GM12878 (cell line): ENCODE data around the gene SALL3. TPM values are rescaled to one million over a fixed set of nuclear protein-coding genes. Genes with fewer than 3 reads are reported as not detected.

Experiments
- ATAC-seq: fragments of 200-7000 bp; cut with Tn5 transposase; 3 replicates; pipeline ENCODE4 v1.9.1; 2020; ENCODE audit warnings: mild to moderate bottlenecking, moderate library complexity
- BruUV-seq: library from RNA; stranded (reverse); fragments of 400-500 nt; replicated peaks from 2 replicates; lab custom pipeline; 2021; lab: Mats Ljungman, UMichigan
- CTCF ChIA-PET: fragments of 300-600 bp; sonication (Branson Sonifier 250); formaldehyde crosslinking; extraction: SDS; loops from one replicate; lab custom pipeline; 2021; ENCODE audit warnings: inconsistent platforms; lab: Yijun Ruan, JAX
- POLR2A ChIA-PET: fragments of 350-600 bp; formaldehyde crosslinking; extraction: SDS; loops from one replicate; lab custom pipeline; 2021; ENCODE audit warnings: inconsistent platforms; lab: Charles Lee
- RAD21 ChIA-PET: fragments of 300-600 bp; sonication (Branson Sonifier 250); formaldehyde crosslinking; loops from one replicate; lab custom pipeline; 2023; ENCODE audit warnings: antibody characterized with exemption; ENCODE audit not compliant: unreplicated experiment; lab: Charles Lee
- SMC1A ChIA-PET: fragments of 300-600 bp; sonication (Branson Sonifier 250); formaldehyde crosslinking; loops from one replicate; lab custom pipeline; 2023; ENCODE audit not compliant: unreplicated experiment, uncharacterized antibody; lab: Charles Lee
- DNase-seq: peaks from one replicate; pipeline ENCODE4 v3.0.0-alpha.2; 2011; ENCODE audit warnings: low read depth, low spot score
- FAIRE-seq: peaks from 3 replicates; lab custom pipeline; 2011; peaks lifted over from hg19 to GRCh38; lab: Jason Lieb, UNC
- H2AFZ ChIP-seq: 2 replicates; pipeline ENCODE4 v1.6.0; 2011; ENCODE audit warnings: low read depth, low read length, control low read depth; ENCODE audit not compliant: control insufficient read depth
- H3K27ac ChIP-seq: 2 replicates; pipeline ENCODE4 v1.5.1; 2011; ENCODE audit warnings: control low read depth; ENCODE audit not compliant: control insufficient read depth, insufficient read depth
- H3K27me3 ChIP-seq, 2 experiments: replicated peaks in 1 of 2; 2 replicates each; pipeline versions ENCODE4 v1.6.0 to v1.6.1; 2011; ENCODE audit warnings: low read length in 1 of 2; ENCODE audit not compliant: control insufficient read depth in 2 of 2, insufficient read depth in 2 of 2
- H3K36me3 ChIP-seq, 2 experiments: 2 replicates each; pipeline ENCODE4 v1.5.1; 2011; ENCODE audit warnings: low read length in 1 of 2; ENCODE audit not compliant: control insufficient read depth in 2 of 2, insufficient read depth in 2 of 2
- H3K4me1 ChIP-seq: 2 replicates; pipeline ENCODE4 v1.6.1; 2011; ENCODE audit warnings: mild to moderate bottlenecking, low read length, moderate library complexity, mixed read lengths; ENCODE audit not compliant: control insufficient read depth, insufficient read depth
- H3K4me2 ChIP-seq: 2 replicates; pipeline ENCODE4 v1.6.0; 2011; ENCODE audit warnings: control low read depth; ENCODE audit not compliant: control insufficient read depth, insufficient read depth
- H3K4me3 ChIP-seq: fragments of 200-600 bp; sonication (generic); 2 replicates; pipeline ENCODE4 v1.5.1; 2016
- H3K79me2 ChIP-seq: 2 replicates; pipeline ENCODE4 v1.6.0; 2011; ENCODE audit warnings: low read length; ENCODE audit not compliant: control insufficient read depth, insufficient read depth
- H3K9ac ChIP-seq: 2 replicates; pipeline ENCODE4 v1.8.0; 2011; ENCODE audit warnings: low read length, control low read depth, mixed read lengths; ENCODE audit not compliant: control insufficient read depth, insufficient read depth
- H3K9me3 ChIP-seq: replicated peaks from 3 replicates; pipeline ENCODE4 v1.5.1; 2011; ENCODE audit warnings: mild to moderate bottlenecking, low read length; ENCODE audit not compliant: control insufficient read depth, insufficient read depth
- H4K20me1 ChIP-seq: 2 replicates; pipeline ENCODE4 v1.6.0; 2011; ENCODE audit not compliant: control insufficient read depth, insufficient read depth
- ASH2L ChIP-seq: fragments of 300-600, 200-600 bp; sonication (generic); IDR thresholded peaks from 2 replicates; pipeline ENCODE4 v1.6.1; 2017; ENCODE audit warnings: low read depth, mild to moderate bottlenecking, borderline replicate concordance
- BCL11A ChIP-seq: IDR thresholded peaks from 2 replicates; pipeline ENCODE4 v1.6.1; 2011; ENCODE audit warnings: low read depth, low read length
- CEBPB ChIP-seq, 2 experiments: fragments of 150-350 bp in 1 of 2; IDR thresholded peaks; 2 replicates each; pipeline ENCODE4 v1.6.1; 2012 to 2014; ENCODE audit warnings: low read depth in 2 of 2, low read length in 2 of 2, borderline replicate concordance in 1 of 2, inconsistent platforms in 1 of 2
- KAT2A ChIP-seq: conservative IDR thresholded peaks from 2 replicates; pipeline ENCODE4 v1.6.1; 2011; ENCODE audit warnings: low read depth, low read length; ENCODE audit not compliant: control insufficient read depth
- MEF2B ChIP-seq: fragments of 450-650 bp; IDR thresholded peaks from 2 replicates; pipeline ENCODE4 v1.6.1; 2018; ENCODE audit warnings: mild to moderate bottlenecking, moderate library complexity; ENCODE audit not compliant: partially characterized antibody, poor library complexity, severe bottlenecking
- MLLT1 ChIP-seq: fragments of 450-650 bp; IDR thresholded peaks from 2 replicates; pipeline ENCODE4 v1.6.1; 2016; ENCODE audit warnings: mild to moderate bottlenecking
- NBN ChIP-seq: fragments of 450-650 bp; IDR thresholded peaks from 2 replicates; pipeline ENCODE4 v1.6.1; 2016
- PAX5 ChIP-seq: IDR thresholded peaks from 2 replicates; pipeline ENCODE4 v1.6.1; 2011; ENCODE audit warnings: low read depth, low read length, borderline replicate concordance
- SREBF2 ChIP-seq: IDR thresholded peaks from 2 replicates; pipeline ENCODE4 v1.6.1; 2012; ENCODE audit warnings: mild to moderate bottlenecking, low read length
- TCF7 ChIP-seq: IDR thresholded peaks from 2 replicates; pipeline ENCODE4 v1.6.1; 2014; ENCODE audit warnings: antibody characterized with exemption, borderline replicate concordance
- WRNIP1 ChIP-seq: IDR thresholded peaks from 2 replicates; pipeline ENCODE4 v1.6.1; 2011; ENCODE audit warnings: low read depth, low read length, improper control_type of control experiment, borderline replicate concordance
- ZNF592 ChIP-seq: fragments of 450-650 bp; IDR thresholded peaks from 2 replicates; pipeline ENCODE4 v1.6.1; 2017; ENCODE audit warnings: mild to moderate bottlenecking, moderate library complexity
- WGBS: methylation state at CpG from one replicate; pipeline ENCODE4 v1.1.6; 2016; ENCODE audit warnings: low lambda C conversion rate; ENCODE audit not compliant: insufficient replicate concordance, insufficient coverage; ENCODE audit errors: missing lambda C conversion rate; 5-methylcytosine and 5-hydroxymethylcytosine counted together
- in situ Hi-C: fragments of 300-500 bp; cut with MboI; formaldehyde crosslinking; loops from 9 replicates; pipeline ENCODE4 v1.14.3; 2018; ENCODE audit warnings: mixed read lengths
- intact Hi-C: fragments of 100-400 bp; cut with micrococcal nuclease; formaldehyde crosslinking; loops from one replicate; pipeline ENCODE4 v1.14.2; 2022; ENCODE audit not compliant: unreplicated experiment
- polyA plus RNA-seq, 11 experiments: library from polyadenylated mRNA; depleted of rRNA in 4 of 11; unstranded in 6 of 11; stranded (reverse) in 5 of 11; fragments of >200 nt; fragmentation: Nextera tagmentation in 4 of 11; fragmentation: Illumina TruSeq in 1 of 11; extraction: Ambion mirVana in 4 of 11; extraction: Trizol in 1 of 11; gene quantifications; 1 replicate in 1 of 11; 2 replicates in 10 of 11; pipeline versions ENCODE4 v1.2.1 to v1.2.3, GENCODE V29; 2011 to 2016; ENCODE audit warnings: inconsistent platforms in 2 of 11, missing spikeins in 2 of 11, low read depth in 1 of 11
- total RNA-seq, 4 experiments: library from RNA; depleted of rRNA in 3 of 4; stranded (reverse); fragments of >200 nt in 3 of 4; fragmentation: Illumina TruSeq in 1 of 4; extraction: Trizol in 1 of 4; gene quantifications; 2 replicates each; pipeline versions ENCODE4 v1.2.1 to v1.2.3, GENCODE V29; 2013 to 2021

The SALL3 gene
- total and polyA plus RNA-seq, 10 of the 15 experiments (the other 5 are each of a cell fraction or from before 2014, with no cell fraction given): 0.01 to 0.10 (median 0.07) TPM; not detected in 7

- in situ Hi-C loops: loop anchor here (25.0 kb wide), 1 partner anchor 429 kb away; no protein-coding TSS in a partner anchor
- RAD21 ChIA-PET: no interaction called here
- SMC1A ChIA-PET: no interaction called here
- no peaks in the 10 kb centered on the region for H3K4me1 ChIP-seq
- TF ChIP-seq WRNIP1: no peak
- TF ChIP-seq, all 136 proteins: peak for 0
- DNase-seq (no peak), ATAC-seq (no peak), FAIRE-seq (no peak)
- H3K9ac ChIP-seq: no peak overlapping the region
- CTCF ChIA-PET: no interaction called here
- H3K4me3 ChIP-seq: no peak overlapping the region
- H3K4me2 ChIP-seq: no peak overlapping the region
- no peaks in the 10 kb centered on the region for H4K20me1 ChIP-seq
- no peaks in the 10 kb centered on the region for H3K27me3 ChIP-seq
- no peaks in the 10 kb centered on the region for H3K79me2 ChIP-seq
- intact Hi-C loops: no loop called here
- H2AFZ ChIP-seq: no peak overlapping the region
- H3K9me3 ChIP-seq: no peaks in the 10 kb centered on the region; the same call in 2 of the 3 replicates
- H3K36me3 ChIP-seq: no peaks in the 10 kb centered on the region
- POLR2A ChIA-PET: no interaction called here
- no peak overlapping the region for H3K27ac ChIP-seq
- BruUV-seq: no TSS peak
- WGBS: 6% methylated on average over 1 of the region's 1 CpG
Observed at GRCh38 chr18:78966793-78967106, 12.9 kb upstream of the SALL3 start.

GRCh38 chr18:78967692-78968091, 11.9 kb upstream of the SALL3 start:
- RAD21 ChIA-PET: no interaction called here
- Histone ChIP-seq H3K4me3 (no peak overlapping the region), H3K9me3 (no peaks in the 10 kb centered on the region; the same call in 2 of the 3 replicates), H3K9ac (no peak overlapping the region), H3K4me1 (no peaks in the 10 kb centered on the region), H3K4me2 (no peak overlapping the region), H2AFZ (no peak overlapping the region), H3K79me2 (no peaks in the 10 kb centered on the region), H4K20me1 (no peaks in the 10 kb centered on the region), H3K27me3 (no peaks in the 10 kb centered on the region), H3K36me3 (no peaks in the 10 kb centered on the region), H3K27ac (no peak overlapping the region)
- POLR2A ChIA-PET: no interaction called here
- ATAC-seq (no peak), FAIRE-seq (no peak), DNase-seq (no peak)
- in situ Hi-C loops: loop anchor here (25.0 kb wide), 1 partner anchor 430 kb away; no protein-coding TSS in a partner anchor
- no TSS peak for BruUV-seq
- WGBS: 14% methylated on average over 6 of the region's 6 CpGs
- SMC1A ChIA-PET: interaction anchor here (0.7 kb wide), 1 partner anchor 60 kb away, joined by 5 read pairs; no protein-coding TSS in a partner anchor
- CTCF ChIA-PET: no interaction called here
- intact Hi-C loops: no loop called here
- TF ChIP-seq BCL11A: no peak
- TF ChIP-seq MEF2B: no peak
- no peak for TF ChIP-seq PAX5
- no peak for TF ChIP-seq CEBPB (IDR thresholded peaks at IDR 0.05; ENCODE audit: borderline replicate concordance in 1 of 2, low read depth in 2 of 2, low read length in 2 of 2)
- no peak for TF ChIP-seq KAT2A
- no peak for TF ChIP-seq TCF7
- TF ChIP-seq ASH2L: no peak
- TF ChIP-seq MLLT1: no peak
- no peak for TF ChIP-seq SREBF2
- TF ChIP-seq NBN: no peak
- no peak for TF ChIP-seq ZNF592
